DOHH2 (cell line): ENCODE measurements around the gene ELAC1.

Source experiments
- H3F3A ChIP-seq: fragments of 200-600 bp; sonication (generic), shearing (Covaris generic); 2 replicates; pipeline ENCODE4 v1.6.0; 2016; ENCODE audit warnings: antibody characterized with exemption, mild to moderate bottlenecking; ENCODE audit not compliant: control insufficient read depth, insufficient read depth
- H3K27ac ChIP-seq: fragments of 200-600 bp; sonication (generic); 2 replicates; pipeline ENCODE4 v1.5.1; 2014; ENCODE audit warnings: low read depth, mild to moderate bottlenecking, low read length, moderate library complexity
- H3K27me3 ChIP-seq: fragments of 200-600 bp; sonication (generic); 2 replicates; pipeline ENCODE4 v1.6.1; 2014; ENCODE audit warnings: mild to moderate bottlenecking, low read length, mixed read lengths; ENCODE audit not compliant: control insufficient read depth
- H3K36me3 ChIP-seq: fragments of 200-600 bp; sonication (generic); 2 replicates; pipeline ENCODE4 v1.6.1; 2014; ENCODE audit warnings: mild to moderate bottlenecking, low read length, moderate library complexity, mixed read lengths; ENCODE audit not compliant: control insufficient read depth
- H3K4me1 ChIP-seq: fragments of 200-600 bp; sonication (generic); 2 replicates; pipeline ENCODE4 v1.6.1; 2014; ENCODE audit warnings: mild to moderate bottlenecking, low read length, mixed read lengths; ENCODE audit not compliant: control insufficient read depth
- H3K4me2 ChIP-seq: fragments of 200-600 bp; sonication (generic); 2 replicates; pipeline ENCODE4 v1.6.0; 2014; ENCODE audit warnings: mild to moderate bottlenecking, low read length, moderate library complexity
- H3K4me3 ChIP-seq: fragments of 200-600 bp; sonication (generic); 2 replicates; pipeline ENCODE4 v1.5.1; 2014; ENCODE audit warnings: mild to moderate bottlenecking, low read length, mixed read lengths
- H3K79me2 ChIP-seq: fragments of 200-600 bp; sonication (generic); 2 replicates; pipeline ENCODE4 v1.6.1; 2014; ENCODE audit warnings: mild to moderate bottlenecking, low read length, mixed read lengths; ENCODE audit not compliant: control insufficient read depth
- H3K9me2 ChIP-seq: fragments of 200-600 bp; sonication (generic); replicated peaks from 2 replicates; pipeline ENCODE4 v1.6.1; 2014; ENCODE audit warnings: mild to moderate bottlenecking, low read length, mixed read lengths; ENCODE audit not compliant: control insufficient read depth
- H3K9me3 ChIP-seq: fragments of 200-600 bp; sonication (generic); 2 replicates; pipeline ENCODE4 v1.6.1; 2014; ENCODE audit warnings: antibody characterized with exemption, low read length, mixed read lengths; ENCODE audit not compliant: control insufficient read depth, insufficient read depth
- H4K20me1 ChIP-seq: fragments of 200-600 bp; sonication (generic); 2 replicates; pipeline ENCODE4 v1.6.0; 2014; ENCODE audit warnings: low read depth, mild to moderate bottlenecking, antibody characterized with exemption, low read length, moderate library complexity; ENCODE audit not compliant: control insufficient read depth, insufficient read depth
- CTCF ChIP-seq: fragments of 200-600 bp; sonication (generic); IDR thresholded peaks from one replicate; pipeline ENCODE4 v1.5.1; 2014; ENCODE audit warnings: antibody characterized with exemption, mild to moderate bottlenecking, low read depth, low read length; ENCODE audit not compliant: poor library complexity, severe bottlenecking
- EZH2phosphoT487 ChIP-seq: fragments of 200-600 bp; sonication (generic); IDR thresholded peaks from 2 replicates; pipeline ENCODE4 v1.6.1; 2017; ENCODE audit warnings: borderline replicate concordance, mild to moderate bottlenecking, antibody characterized with exemption, low read length, moderate library complexity, mixed read lengths

Gene ELAC1

GRCh38 chr18:51021226-51021965 lies 53.6 kb downstream of the ELAC1 start:
- Histone ChIP-seq H3K9me2 (no peaks in the 10 kb centered on the region), H3K27ac (no peak overlapping the region)
- TF ChIP-seq CTCF (no peak), EZH2phosphoT487 (no peak)

GRCh38 chr18:51025512-51025911 lies 57.7 kb downstream of the ELAC1 start:
- Histone ChIP-seq H3K36me3 (peaks cover 7% of the 10 kb centered on the region), H3K4me3 (no peak overlapping the region), H4K20me1 (no peaks in the 10 kb centered on the region), H3K27me3 (no peaks in the 10 kb centered on the region), H3K9me3 (no peaks in the 10 kb centered on the region), H3K4me1 (peaks cover 15% of the 10 kb centered on the region), H3K79me2 (peaks cover 23% of the 10 kb centered on the region), H3K9me2 (no peaks in the 10 kb centered on the region), H3K4me2 (no peak overlapping the region), H3K27ac (no peak overlapping the region), H3F3A (no peaks in the 10 kb centered on the region)
- no peak for TF ChIP-seq EZH2phosphoT487
- no peak for TF ChIP-seq CTCF

More at GRCh38 chr18:51021226-51021965, 53.6 kb downstream of the ELAC1 start:
- no peaks in the 10 kb centered on the region for H3K79me2 ChIP-seq
- H3K27me3 ChIP-seq, result no peaks in the 10 kb centered on the region
- no peaks in the 10 kb centered on the region for H3F3A ChIP-seq
- H3K36me3 ChIP-seq, result peaks cover 4% of the 10 kb centered on the region
- H3K9me3 ChIP-seq, result no peaks in the 10 kb centered on the region
- no peaks in the 10 kb centered on the region for H3K4me1 ChIP-seq
- no peak overlapping the region for H3K4me3 ChIP-seq
- no peak overlapping the region for H3K4me2 ChIP-seq
- no peaks in the 10 kb centered on the region for H4K20me1 ChIP-seq

GRCh38 chr18:51028201-51028805 lies 60.5 kb downstream of the ELAC1 start:
- no peaks in the 10 kb centered on the region for H3K9me3 ChIP-seq
- no peaks in the 10 kb centered on the region for H3K27me3 ChIP-seq
- no peaks in the 10 kb centered on the region for H3K9me2 ChIP-seq
- H3K4me1 ChIP-seq, result peaks cover 33% of the 10 kb centered on the region
- H3K27ac ChIP-seq, result no peak overlapping the region
- H3K36me3 ChIP-seq, result peaks cover 31% of the 10 kb centered on the region
- peaks cover 22% of the 10 kb centered on the region for H4K20me1 ChIP-seq
- H3K4me3 ChIP-seq, result peak overlapping the region; percentile 81
- H3K4me2 ChIP-seq, result peak overlapping the region; percentile 93
- TF ChIP-seq CTCF, result peak; percentile 27
- TF ChIP-seq EZH2phosphoT487, result no peak
- H3K79me2 ChIP-seq, result peaks cover 50% of the 10 kb centered on the region
- H3F3A ChIP-seq, result no peaks in the 10 kb centered on the region
